ENCODE measurements around the gene TTI1. TPM values are rescaled to one million over a fixed set of nuclear protein-coding genes. Genes with fewer than 3 reads are reported as not detected.

TTI1 gene
- total RNA-seq, 2 experiments from 2014 or later, result 10.6 to 11.4 TPM

DNA sequence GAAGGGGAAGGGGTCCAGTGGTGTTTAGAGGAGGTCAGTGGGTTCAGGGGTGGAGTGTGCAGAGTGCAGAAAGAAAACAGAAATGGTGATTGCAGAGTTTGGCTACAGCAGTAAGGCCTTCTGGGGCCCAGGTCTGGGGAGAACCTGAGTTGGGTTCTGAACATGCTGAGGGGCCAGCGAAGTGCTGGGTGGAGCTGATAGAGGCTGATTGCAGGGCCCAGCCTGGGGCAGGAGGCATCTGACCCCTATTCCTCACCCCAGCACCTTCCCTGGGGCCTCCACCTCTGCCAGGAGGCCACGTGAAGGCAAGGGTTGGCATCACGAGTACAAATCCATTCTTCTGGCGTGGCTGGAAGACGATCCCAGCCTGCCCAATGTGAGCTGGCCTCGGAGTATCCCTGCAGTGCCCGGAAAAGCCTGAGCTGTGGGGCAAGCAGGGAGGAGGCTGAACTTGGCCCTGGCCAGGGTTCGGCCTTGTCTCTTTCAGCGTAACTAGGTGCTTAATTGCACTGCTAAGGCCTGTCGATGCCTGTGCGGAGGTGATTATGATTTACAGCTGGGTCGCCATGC lies 95.0 kb downstream of the TTI1 start:
- POLR2A ChIA-PET, result no interaction called here
- no peak for ATAC-seq (ENCODE audit: poor library complexity)
- Mint-ChIP-seq H3K4me1 (ENCODE audit: low read depth) (no peaks in the 10 kb centered on the region), H3K4me3 (no peak overlapping the region), H3K27ac (no peak overlapping the region), H3K36me3 (ENCODE audit: low read depth) (no peaks in the 10 kb centered on the region), H3K9me3 (no peaks in the 10 kb centered on the region), H3K27me3 (no peaks in the 10 kb centered on the region)
- H3K9me3 ChIP-seq (ENCODE audit: control insufficient read depth in 1 of 2, insufficient read depth in 1 of 2, low read length in 2 of 2), result peaks cover 0 to 4% of the 10 kb centered on the region in 2 experiments
- no peak overlapping the region for H3K27ac ChIP-seq (ENCODE audit: low read depth in 1 of 2, low read length in 2 of 2)
- intact Hi-C loops (cut with DNase I, micrococcal nuclease), result no loop called here
- CTCF ChIA-PET, result no interaction called here
- no peak overlapping the region for H3K4me3 ChIP-seq (ENCODE audit: low read length)
- DNase-seq, result no peak
- H3K4me1 ChIP-seq (ENCODE audit: insufficient read depth, low read length), result no peaks in the 10 kb centered on the region
- no peaks in the 10 kb centered on the region for H3K27me3 ChIP-seq (ENCODE audit: control insufficient read depth in 1 of 2, insufficient read depth in 2 of 2, low read length in 2 of 2)
- TF ChIP-seq, protein P1, sequence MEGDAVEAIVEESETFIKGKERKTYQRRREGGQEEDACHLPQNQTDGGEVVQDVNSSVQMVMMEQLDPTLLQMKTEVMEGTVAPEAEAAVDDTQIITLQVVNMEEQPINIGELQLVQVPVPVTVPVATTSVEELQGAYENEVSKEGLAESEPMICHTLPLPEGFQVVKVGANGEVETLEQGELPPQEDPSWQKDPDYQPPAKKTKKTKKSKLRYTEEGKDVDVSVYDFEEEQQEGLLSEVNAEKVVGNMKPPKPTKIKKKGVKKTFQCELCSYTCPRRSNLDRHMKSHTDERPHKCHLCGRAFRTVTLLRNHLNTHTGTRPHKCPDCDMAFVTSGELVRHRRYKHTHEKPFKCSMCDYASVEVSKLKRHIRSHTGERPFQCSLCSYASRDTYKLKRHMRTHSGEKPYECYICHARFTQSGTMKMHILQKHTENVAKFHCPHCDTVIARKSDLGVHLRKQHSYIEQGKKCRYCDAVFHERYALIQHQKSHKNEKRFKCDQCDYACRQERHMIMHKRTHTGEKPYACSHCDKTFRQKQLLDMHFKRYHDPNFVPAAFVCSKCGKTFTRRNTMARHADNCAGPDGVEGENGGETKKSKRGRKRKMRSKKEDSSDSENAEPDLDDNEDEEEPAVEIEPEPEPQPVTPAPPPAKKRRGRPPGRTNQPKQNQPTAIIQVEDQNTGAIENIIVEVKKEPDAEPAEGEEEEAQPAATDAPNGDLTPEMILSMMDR (IDR thresholded peaks at IDR 0.05), result no peak
- H3K36me3 ChIP-seq (ENCODE audit: insufficient read depth, low read length), result no peaks in the 10 kb centered on the region

DNA sequence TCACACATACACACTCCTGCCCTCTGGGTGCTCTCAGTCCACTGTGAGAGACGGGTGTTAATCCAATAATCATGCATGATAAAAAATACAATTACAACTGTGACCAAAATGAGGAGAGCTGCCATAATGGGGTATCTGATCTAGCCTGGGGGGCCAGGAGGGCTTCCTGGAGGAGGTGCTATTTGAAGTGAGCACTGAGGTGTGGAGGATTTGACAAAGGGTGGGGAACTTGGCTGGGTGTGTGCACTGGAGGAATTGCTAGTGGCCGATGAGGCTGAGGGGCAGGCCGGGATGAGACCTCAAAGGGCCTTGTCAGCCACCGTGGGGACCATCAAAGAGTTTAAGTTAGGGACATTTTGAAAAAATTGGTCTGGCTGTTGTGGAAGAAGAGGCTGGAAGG lies 95.6 kb downstream of the TTI1 start:
- ChIA-PET CTCF (no interaction called here), POLR2A (no interaction called here)
- Mint-ChIP-seq H3K4me3 (no peak overlapping the region), H3K9me3 (no peaks in the 10 kb centered on the region), H3K27ac (no peak overlapping the region), H3K27me3 (peaks cover 1% of the 10 kb centered on the region), H3K36me3 (ENCODE audit: low read depth) (no peaks in the 10 kb centered on the region), H3K4me1 (ENCODE audit: low read depth) (no peaks in the 10 kb centered on the region)
- no peak for DNase-seq
- no peak overlapping the region for H3K4me3 ChIP-seq (ENCODE audit: low read length)
- H3K36me3 ChIP-seq (ENCODE audit: insufficient read depth, low read length), result no peaks in the 10 kb centered on the region
- TF ChIP-seq, protein P1 (IDR thresholded peaks at IDR 0.05), result no peak
- intact Hi-C loops (cut with DNase I, micrococcal nuclease), result no loop called here
- H3K9me3 ChIP-seq (ENCODE audit: control insufficient read depth in 1 of 2, insufficient read depth in 1 of 2, low read length in 2 of 2), result peaks cover 0 to 4% of the 10 kb centered on the region in 2 experiments
- H3K27me3 ChIP-seq (ENCODE audit: control insufficient read depth in 1 of 2, insufficient read depth in 2 of 2, low read length in 2 of 2), result no peaks in the 10 kb centered on the region
- no peak overlapping the region for H3K27ac ChIP-seq (ENCODE audit: low read depth in 1 of 2, low read length in 2 of 2)
- no peak for ATAC-seq (ENCODE audit: poor library complexity)
- no peaks in the 10 kb centered on the region for H3K4me1 ChIP-seq (ENCODE audit: insufficient read depth, low read length)

DNA sequence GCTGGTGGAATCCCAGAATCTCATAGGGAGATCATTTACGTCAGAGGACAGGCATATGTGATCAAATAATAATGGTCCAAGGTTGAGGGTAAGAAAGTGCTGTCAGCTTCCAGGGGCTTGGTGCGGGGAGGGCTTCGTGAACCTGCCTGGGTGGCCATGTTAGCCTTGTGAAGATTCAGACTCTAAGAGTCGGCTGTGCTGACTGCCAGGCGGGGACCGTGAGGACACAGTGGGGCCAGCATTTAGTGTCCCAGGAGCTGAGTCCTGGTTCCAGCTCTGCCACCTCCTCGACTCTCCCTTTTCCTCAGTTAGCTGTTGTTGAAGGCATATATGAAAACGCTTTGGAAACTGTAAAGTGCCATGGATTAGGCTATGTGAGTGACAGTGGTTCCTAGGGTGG lies 96.8 kb downstream of the TTI1 start:
- no peak for ATAC-seq (ENCODE audit: poor library complexity)
- TF ChIP-seq, protein P1 (IDR thresholded peaks at IDR 0.05), result no peak

More for the DNA sequence above, 96.8 kb downstream of the TTI1 start:
- CTCF ChIA-PET, result no interaction called here
- H3K27ac Mint-ChIP-seq, result no peak overlapping the region
- Histone ChIP-seq H3K27ac (ENCODE audit: low read depth in 1 of 2, low read length in 2 of 2) (no peak overlapping the region), H3K27me3 (ENCODE audit: control insufficient read depth in 1 of 2, insufficient read depth in 2 of 2, low read length in 2 of 2) (no peaks in the 10 kb centered on the region), H3K4me1 (ENCODE audit: insufficient read depth, low read length) (no peaks in the 10 kb centered on the region), H3K4me3 (ENCODE audit: low read length) (no peak overlapping the region), H3K9me3 (ENCODE audit: control insufficient read depth in 1 of 2, insufficient read depth in 1 of 2, low read length in 2 of 2) (no peaks in the 10 kb centered on the region), H3K36me3 (ENCODE audit: insufficient read depth, low read length) (no peaks in the 10 kb centered on the region)
- intact Hi-C loops (cut with DNase I, micrococcal nuclease), result no loop called here
- H3K27me3 Mint-ChIP-seq, result peaks cover 5% of the 10 kb centered on the region
- no peak overlapping the region for H3K4me3 Mint-ChIP-seq
- POLR2A ChIA-PET, result no interaction called here
- no peak for DNase-seq
- H3K9me3 Mint-ChIP-seq, result no peaks in the 10 kb centered on the region
- no peaks in the 10 kb centered on the region for H3K36me3 Mint-ChIP-seq (ENCODE audit: low read depth)
- no peaks in the 10 kb centered on the region for H3K4me1 Mint-ChIP-seq (ENCODE audit: low read depth)
